ENCODE data around the gene COL26A1. TPM values are rescaled to one million over a fixed set of nuclear protein-coding genes. Genes with fewer than 3 reads are reported as not detected.

Gene COL26A1
- total RNA-seq, 1 experiment from 2014 or later = not detected

- Histone ChIP-seq H3K9me2 (replicated peaks; ENCODE audit: low read length) (no peaks in the 10 kb centered on the region), H3K4me1 (ENCODE audit: insufficient read depth, low read length) (no peaks in the 10 kb centered on the region), H2AFZ (ENCODE audit: low read length) (no peak overlapping the region), H3K36me3 (ENCODE audit: low read depth, low read length) (no peaks in the 10 kb centered on the region), H4K20me1 (ENCODE audit: low read length) (no peaks in the 10 kb centered on the region), H3K4me3 (ENCODE audit: low read length) (no peak overlapping the region), H3K27ac (ENCODE audit: low read length) (no peak overlapping the region), H3F3A (ENCODE audit: low read length, unreplicated experiment) (no peaks in the 10 kb centered on the region), H3K9me3 (ENCODE audit: low read length) (no peaks in the 10 kb centered on the region), H3K4me2 (ENCODE audit: low read length) (no peak overlapping the region), H3K9ac (ENCODE audit: low read length) (no peak overlapping the region), H3K27me3 (ENCODE audit: low read length) (no peaks in the 10 kb centered on the region), H3K79me2 (ENCODE audit: low read length) (no peaks in the 10 kb centered on the region)
- ChIA-PET POLR2A (ENCODE audit: unreplicated experiment) (no interaction called here), CTCF (no interaction called here)
- no peak for ATAC-seq
- DNase-seq = no peak
- intact Hi-C loops (cut with micrococcal nuclease) = no loop called here
- TF ChIP-seq, protein P1, sequence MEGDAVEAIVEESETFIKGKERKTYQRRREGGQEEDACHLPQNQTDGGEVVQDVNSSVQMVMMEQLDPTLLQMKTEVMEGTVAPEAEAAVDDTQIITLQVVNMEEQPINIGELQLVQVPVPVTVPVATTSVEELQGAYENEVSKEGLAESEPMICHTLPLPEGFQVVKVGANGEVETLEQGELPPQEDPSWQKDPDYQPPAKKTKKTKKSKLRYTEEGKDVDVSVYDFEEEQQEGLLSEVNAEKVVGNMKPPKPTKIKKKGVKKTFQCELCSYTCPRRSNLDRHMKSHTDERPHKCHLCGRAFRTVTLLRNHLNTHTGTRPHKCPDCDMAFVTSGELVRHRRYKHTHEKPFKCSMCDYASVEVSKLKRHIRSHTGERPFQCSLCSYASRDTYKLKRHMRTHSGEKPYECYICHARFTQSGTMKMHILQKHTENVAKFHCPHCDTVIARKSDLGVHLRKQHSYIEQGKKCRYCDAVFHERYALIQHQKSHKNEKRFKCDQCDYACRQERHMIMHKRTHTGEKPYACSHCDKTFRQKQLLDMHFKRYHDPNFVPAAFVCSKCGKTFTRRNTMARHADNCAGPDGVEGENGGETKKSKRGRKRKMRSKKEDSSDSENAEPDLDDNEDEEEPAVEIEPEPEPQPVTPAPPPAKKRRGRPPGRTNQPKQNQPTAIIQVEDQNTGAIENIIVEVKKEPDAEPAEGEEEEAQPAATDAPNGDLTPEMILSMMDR (conservative IDR thresholded peaks at IDR 0.05; ENCODE audit: low read depth, low read length) = no peak
- TF ChIP-seq EZH2phosphoT487 (IDR thresholded peaks at IDR 0.05; ENCODE audit: borderline replicate concordance, low read length) (no peak), EZH2 (IDR thresholded peaks at IDR 0.05; ENCODE audit: low read length, unreplicated experiment) (no peak)
- no TSS peak for BruUV-seq (replicated peaks)
Observed at GRCh38 chr7:101517304-101517703, 154.6 kb downstream of the COL26A1 start.

GRCh38 chr7:101518336-101518735 is 155.7 kb downstream of the COL26A1 start:
- Histone ChIP-seq H3K27ac (ENCODE audit: low read length) (no peak overlapping the region), H3K9ac (ENCODE audit: low read length) (no peak overlapping the region), H3K4me1 (ENCODE audit: insufficient read depth, low read length) (no peaks in the 10 kb centered on the region), H3K27me3 (ENCODE audit: low read length) (no peaks in the 10 kb centered on the region), H3K4me3 (ENCODE audit: low read length) (no peak overlapping the region), H3K9me3 (ENCODE audit: low read length) (no peaks in the 10 kb centered on the region), H3K79me2 (ENCODE audit: low read length) (no peaks in the 10 kb centered on the region), H3K36me3 (ENCODE audit: low read depth, low read length) (no peaks in the 10 kb centered on the region), H3K4me2 (ENCODE audit: low read length) (no peak overlapping the region), H3K9me2 (replicated peaks; ENCODE audit: low read length) (no peaks in the 10 kb centered on the region), H4K20me1 (ENCODE audit: low read length) (no peaks in the 10 kb centered on the region), H3F3A (ENCODE audit: low read length, unreplicated experiment) (no peaks in the 10 kb centered on the region), H2AFZ (ENCODE audit: low read length) (no peak overlapping the region)
- ChIA-PET CTCF (no interaction called here), POLR2A (ENCODE audit: unreplicated experiment) (interaction anchor here (0.7 kb wide), 1 partner anchor 297 kb away, joined by 17 read pairs; no protein-coding TSS in a partner anchor)
- TF ChIP-seq, protein P1 (conservative IDR thresholded peaks at IDR 0.05; ENCODE audit: low read depth, low read length) = no peak
- no peak for TF ChIP-seq EZH2 (IDR thresholded peaks at IDR 0.05; ENCODE audit: low read length, unreplicated experiment)
- no peak for TF ChIP-seq EZH2phosphoT487 (IDR thresholded peaks at IDR 0.05; ENCODE audit: borderline replicate concordance, low read length)
- BruUV-seq (replicated peaks) = no TSS peak
- no peak for DNase-seq
- intact Hi-C loops (cut with micrococcal nuclease) = no loop called here
- ATAC-seq = no peak

DNA sequence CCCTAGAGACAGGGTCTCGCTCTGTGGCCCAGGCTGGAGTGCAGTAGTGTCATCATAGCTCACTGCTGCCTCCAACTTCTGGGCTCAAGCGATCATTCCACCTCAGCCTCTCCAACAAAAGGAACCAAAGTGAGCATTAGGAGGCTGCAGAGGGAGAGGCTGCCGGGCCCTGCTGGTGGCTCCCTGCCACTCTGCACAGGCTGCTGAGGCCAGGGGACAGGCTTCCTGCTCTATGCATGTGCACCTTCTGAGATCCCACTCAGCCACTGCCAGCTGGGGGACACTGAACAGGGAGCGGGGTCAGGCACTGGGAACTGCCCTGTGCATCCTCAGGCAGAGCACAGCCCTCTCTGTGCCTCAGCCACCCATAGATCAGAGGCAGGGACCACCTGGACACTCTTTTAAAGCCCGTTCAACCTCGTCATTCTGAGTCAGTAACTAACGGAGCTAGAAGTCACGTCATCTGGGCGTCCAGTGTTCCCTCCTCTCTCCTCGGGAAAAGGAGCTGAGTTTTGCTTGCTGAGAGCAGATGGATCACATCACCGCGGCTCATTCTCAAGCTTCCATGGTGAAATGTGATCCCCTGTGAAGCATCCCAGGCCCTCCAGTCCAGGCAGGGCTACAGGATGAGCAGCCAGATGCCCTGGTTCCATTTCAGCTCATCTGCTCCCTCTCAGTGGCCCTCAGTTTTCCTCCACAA is 156.8 kb downstream of the COL26A1 start:
- intact Hi-C loops (cut with micrococcal nuclease) = no loop called here
- ChIA-PET CTCF (no interaction called here), POLR2A (ENCODE audit: unreplicated experiment) (no interaction called here)
- BruUV-seq (replicated peaks) = no TSS peak
- Histone ChIP-seq H3K27ac (ENCODE audit: low read length) (no peak overlapping the region), H3K36me3 (ENCODE audit: low read depth, low read length) (no peaks in the 10 kb centered on the region), H3K4me3 (ENCODE audit: low read length) (no peak overlapping the region), H3K4me2 (ENCODE audit: low read length) (no peak overlapping the region), H3K4me1 (ENCODE audit: insufficient read depth, low read length) (no peaks in the 10 kb centered on the region), H4K20me1 (ENCODE audit: low read length) (no peaks in the 10 kb centered on the region), H3K9me2 (replicated peaks; ENCODE audit: low read length) (no peaks in the 10 kb centered on the region), H3K79me2 (ENCODE audit: low read length) (no peaks in the 10 kb centered on the region), H2AFZ (ENCODE audit: low read length) (no peak overlapping the region), H3K9me3 (ENCODE audit: low read length) (peaks cover 4% of the 10 kb centered on the region), H3K9ac (ENCODE audit: low read length) (no peak overlapping the region), H3K27me3 (ENCODE audit: low read length) (no peaks in the 10 kb centered on the region), H3F3A (ENCODE audit: low read length, unreplicated experiment) (no peaks in the 10 kb centered on the region)
- peak; percentile 6 for DNase-seq
- TF ChIP-seq, protein P1 (conservative IDR thresholded peaks at IDR 0.05; ENCODE audit: low read depth, low read length) = no peak
- TF ChIP-seq EZH2 (IDR thresholded peaks at IDR 0.05; ENCODE audit: low read length, unreplicated experiment) (no peak), EZH2phosphoT487 (IDR thresholded peaks at IDR 0.05; ENCODE audit: borderline replicate concordance, low read length) (no peak)
- peak; percentile 20; the same call in 1 of the 2 replicates for ATAC-seq

All from PC-3 (cell line).